Peyer's patch (tissue), 4 donors: Measurements from ENCODE around the gene HNRNPLL.

Experiments used
- CTCF ChIP-seq, 6 experiments: fragments of 450-650 bp in 4 of 6; fragments of 200-600 bp in 2 of 6; sonication (generic) in 1 of 6; IDR thresholded peaks; one replicate each; pipeline ENCODE4 v1.5.1; 2017 to 2019; ENCODE audit warnings: antibody characterized with exemption in 6 of 6, mild to moderate bottlenecking in 3 of 6, moderate library complexity in 1 of 6
- POLR2A ChIP-seq, 2 donors: fragments of 450-650 bp; IDR thresholded peaks; one replicate each; pipeline ENCODE4 v1.5.1; 2017; ENCODE audit warnings: antibody characterized with exemption in 2 of 2, mild to moderate bottlenecking in 2 of 2, moderate library complexity in 2 of 2

DNA sequence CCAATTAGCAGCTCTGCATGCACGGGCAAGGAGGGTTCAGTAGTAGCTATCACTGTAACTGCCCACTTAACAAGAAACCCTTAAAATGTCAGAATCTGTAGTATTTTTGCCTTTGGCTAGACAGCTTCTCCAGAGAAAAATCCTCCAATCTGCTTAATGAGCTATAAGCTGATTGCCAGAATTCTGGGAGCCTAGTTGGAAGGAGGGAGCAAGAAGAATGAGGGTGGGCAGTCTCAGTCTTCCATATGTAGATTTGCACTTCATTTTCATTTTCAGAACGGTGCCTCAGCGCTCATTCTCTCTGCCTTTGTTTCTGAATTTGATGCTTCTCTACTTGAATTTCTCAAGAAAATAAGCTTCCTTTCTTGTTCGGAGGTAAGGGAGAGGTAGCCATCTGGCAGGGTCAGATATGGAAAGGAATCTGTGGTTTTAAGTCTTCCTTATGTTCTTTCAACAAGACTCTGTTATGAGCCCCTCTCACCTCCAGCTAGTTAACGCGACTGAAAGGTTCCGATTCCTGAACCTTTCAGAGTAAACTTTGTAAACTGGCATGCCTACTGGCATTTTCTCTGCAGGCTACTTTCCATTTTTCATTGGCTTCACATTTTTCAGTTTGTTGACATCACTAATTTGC lies 53.5 kb downstream of the HNRNPLL start:
- no peak for TF ChIP-seq CTCF (IDR thresholded peaks at IDR 0.05)
- no peak for TF ChIP-seq POLR2A (IDR thresholded peaks at IDR 0.05)
